ENCODE measurements around the gene HEATR3.

HEATR3 gene, protein sequence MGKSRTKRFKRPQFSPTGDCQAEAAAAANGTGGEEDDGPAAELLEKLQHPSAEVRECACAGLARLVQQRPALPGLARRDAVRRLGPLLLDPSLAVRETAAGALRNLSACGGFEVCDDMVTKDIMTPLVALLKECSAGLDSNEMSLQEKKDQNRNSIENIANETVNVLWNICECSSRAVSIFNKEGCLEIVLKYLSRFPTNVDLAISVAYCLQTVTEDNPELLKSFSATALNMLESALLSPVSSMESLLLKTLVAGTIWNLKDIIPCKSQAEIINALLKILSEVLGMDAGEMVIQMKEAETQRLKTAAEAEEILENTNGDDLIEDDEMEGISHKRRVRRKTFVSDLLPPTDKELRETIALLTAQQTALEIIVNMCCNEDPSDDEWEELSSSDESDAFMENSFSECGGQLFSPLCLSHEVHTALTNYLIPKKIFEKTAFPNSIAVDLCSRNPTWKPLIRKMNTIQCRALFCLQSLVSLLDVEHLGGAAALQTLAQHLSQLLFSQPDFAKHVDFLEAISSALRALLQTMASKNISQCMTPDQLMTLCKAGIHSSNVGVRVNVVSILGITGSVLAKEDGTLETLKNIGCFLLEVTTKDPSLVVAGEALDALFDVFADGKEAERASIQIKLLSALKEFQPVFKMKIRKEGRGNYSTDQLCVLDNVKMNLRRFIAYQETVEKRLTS

DNA sequence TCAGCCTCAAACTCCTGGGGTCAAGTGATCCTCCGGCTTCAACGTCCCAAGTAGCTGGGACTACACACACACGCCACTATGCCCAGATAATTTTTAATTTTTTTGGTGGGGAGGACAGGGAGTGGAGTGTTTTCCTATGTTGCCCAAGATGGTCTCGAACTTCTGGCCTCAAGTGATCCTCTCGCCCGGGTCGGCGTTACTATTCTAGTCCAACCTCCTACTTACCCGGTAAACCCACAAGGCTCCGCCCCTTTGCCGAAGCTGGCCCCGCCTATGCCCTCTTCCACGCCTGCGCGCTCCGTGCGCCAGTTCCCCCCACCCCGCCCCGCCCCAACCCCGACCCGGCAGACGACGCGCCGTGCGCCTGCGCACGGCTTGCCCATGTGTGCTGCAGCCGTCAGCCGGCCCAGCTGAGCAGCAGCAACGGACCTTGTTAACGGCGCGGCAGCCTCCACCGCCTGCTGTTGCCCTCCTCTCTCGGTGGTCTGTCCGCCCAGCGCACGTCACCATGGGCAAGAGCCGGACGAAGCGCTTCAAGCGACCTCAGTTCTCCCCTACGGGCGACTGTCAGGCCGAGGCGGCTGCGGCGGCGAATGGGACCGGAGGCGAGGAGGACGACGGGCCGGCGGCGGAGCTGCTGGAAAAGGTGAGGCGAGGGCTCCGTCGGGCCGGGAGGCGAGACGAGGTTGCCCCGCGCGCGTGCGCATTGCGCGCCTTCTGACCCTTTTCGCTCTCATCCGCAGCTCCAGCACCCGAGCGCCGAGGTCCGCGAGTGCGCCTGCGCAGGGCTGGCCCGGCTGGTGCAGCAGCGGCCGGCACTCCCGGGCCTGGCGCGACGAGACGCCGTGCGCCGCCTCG, at the start of gene HEATR3:
HEATR3 (plus strand) TSS at position 347 of the 858 bp plus-strand sequence; CDS start at position 509, 162 bp downstream.
- peak; percentile 91 for DNase-seq

DNA sequence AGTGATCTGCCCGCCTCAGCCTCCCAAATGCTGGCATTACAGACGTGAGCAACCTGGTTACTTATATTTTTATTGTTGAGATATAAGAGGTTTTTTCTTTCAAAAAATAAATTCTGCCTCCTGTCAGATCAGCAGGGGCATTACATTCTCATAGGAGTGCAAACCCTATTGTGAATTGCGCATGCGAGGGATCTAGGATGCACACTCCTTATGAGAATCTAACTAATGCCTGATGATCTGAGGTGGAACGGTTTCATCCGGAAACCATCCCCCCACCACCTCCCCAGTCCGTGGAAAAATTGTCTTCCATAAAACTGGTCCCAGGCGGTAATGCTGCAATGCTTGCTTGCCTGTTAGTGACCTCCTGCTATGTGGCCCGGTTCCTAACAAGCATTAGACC, 48.2 kb upstream of the HEATR3 start:
- no peak for DNase-seq

DNA sequence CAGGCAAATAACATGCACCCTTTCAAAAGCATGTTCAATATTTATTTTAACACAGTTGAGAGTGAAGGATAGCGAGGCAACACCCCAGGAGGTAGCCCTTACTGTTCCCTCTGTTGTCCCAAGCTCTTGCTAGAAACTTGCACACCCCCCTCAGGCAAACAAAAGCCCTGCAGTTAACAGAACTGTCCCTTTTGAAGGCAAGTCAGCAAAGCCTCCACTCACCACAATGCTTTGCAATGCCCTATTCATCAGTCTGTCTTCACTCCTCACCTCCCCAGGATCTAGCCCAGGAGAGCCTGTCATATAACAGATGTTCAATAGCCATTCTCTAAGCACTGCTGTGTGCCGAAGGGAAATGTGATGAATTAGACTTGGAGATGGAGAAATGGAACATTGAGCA, 44.2 kb upstream of the HEATR3 start:
- DNase-seq, result peak; percentile 18

DNA sequence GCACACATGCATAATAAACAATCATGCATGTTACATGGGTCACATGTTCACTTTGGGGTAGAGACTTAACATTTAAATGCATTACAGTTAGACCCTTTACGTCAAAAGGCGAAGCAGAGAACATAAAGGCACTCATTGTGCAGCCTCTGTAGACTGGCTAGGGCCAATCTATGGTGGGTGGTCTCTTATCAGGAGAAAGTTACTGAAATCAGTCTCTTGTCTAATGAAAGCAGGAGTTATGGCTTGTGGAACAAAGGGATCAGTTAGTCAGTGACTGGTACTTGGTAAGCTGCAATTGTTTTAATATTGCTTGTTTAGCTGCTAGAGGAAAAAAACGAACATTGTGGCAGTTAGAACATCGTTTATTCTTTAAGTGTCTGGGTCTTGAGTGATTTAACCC, 42.1 kb upstream of the HEATR3 start:
- no peak for DNase-seq

DNA sequence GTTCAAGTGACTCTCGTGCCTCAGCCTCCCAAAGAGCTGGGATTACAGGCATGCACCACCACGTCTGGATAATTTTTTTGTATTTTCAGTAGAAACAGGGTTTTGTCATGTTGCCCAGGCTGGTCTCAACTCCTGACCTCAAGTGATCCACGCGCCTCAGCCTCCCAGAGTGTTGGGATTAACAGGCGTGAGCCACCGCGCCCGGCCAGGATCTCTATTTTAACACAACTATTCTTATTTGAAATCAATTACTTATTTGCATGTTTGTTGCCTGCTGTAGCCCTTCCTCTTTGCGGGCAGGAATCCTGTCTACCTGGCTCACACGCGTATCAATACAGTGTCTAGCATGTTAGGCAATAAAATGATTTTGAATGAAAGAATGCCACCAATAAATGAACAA, 41.6 kb upstream of the HEATR3 start:
- DNase-seq, result no peak

DNA sequence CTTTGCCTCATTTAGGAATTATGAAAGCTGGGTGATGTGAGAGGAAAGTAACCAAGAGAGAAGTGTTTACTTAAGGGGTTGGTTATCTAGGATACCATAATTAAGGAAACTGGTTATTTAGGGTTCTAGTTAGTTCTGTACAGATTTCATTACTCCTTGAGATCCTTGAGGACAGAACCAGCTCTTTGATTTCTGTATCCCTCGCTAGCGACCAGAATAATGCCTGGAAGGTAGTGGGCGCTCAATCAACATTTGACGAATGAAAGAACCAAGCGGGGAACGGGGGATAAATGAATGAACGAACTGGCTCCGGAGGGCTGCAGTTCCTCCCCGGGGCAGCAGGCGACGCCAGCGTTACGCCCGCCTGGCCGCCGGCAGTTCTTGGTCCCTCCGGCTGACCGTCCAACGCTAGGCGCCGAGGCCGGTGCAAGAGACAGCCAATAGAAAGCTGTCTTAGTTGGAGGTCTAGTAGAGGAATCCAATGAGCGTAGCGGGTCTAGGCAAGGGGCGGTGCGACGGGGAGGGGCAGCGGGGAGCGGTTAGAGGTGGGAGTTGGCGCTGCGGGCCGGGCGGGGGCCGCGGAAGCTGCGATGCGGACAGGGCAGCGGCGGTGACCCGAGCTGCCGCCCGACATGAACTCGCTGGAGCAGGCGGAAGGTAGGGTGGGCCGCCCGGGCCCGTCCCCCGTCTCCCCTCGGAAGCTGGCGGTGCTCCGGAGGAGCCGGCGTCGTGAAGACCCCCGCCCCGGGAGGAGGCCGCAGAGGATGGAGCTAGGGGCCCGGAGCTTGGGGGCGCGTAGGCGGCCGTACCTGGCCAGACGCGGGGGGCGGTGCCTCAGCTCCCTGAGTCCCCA, 40.9 kb upstream of the HEATR3 start, which contains the start of gene CNEP1R1:
CNEP1R1 (plus strand) TSS at position 542 of the 853 bp plus-strand sequence; CDS start at position 633, 91 bp downstream.
- peak; percentile 95 for DNase-seq

DNA sequence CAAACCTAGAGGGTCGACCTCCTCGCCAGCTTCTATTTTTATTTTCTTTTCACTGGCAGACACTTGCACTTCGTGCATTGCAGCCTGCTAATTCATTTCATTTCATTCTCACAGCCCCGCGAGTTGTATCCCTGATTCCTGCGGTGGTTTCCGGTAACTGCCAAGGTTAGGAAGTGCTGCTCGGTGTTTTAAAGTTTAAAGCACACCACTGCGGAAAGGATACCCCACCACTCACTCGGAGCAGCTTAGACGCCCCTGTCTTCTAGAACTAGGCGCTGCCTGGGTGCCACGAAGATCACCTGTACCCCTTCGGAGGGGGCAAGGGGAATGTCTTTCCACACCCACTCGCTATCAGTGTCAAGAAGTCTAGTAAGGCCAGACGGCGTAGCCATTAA, 40.2 kb upstream of the HEATR3 start:
- DNase-seq, result peak; percentile 33

DNA sequence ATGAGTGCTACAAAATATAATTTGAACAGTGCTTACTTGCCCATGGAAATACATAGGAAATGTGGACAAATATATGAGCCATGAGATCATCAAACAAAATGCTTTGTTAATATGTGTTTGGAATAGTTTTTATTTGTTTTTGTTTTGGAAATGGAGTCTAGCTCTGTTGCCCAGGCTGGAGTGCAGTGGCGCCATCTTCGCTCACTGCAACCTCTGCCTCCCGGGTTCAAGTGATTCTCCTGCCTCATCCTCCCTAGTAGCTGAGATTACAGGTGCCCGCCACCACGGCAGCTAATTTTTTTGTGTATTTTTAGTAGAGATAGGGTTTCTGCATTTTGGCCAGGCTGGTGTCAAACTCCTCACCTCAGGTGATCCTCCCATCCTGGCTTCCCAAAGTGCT, 37.9 kb upstream of the HEATR3 start:
- no peak for DNase-seq

DNA sequence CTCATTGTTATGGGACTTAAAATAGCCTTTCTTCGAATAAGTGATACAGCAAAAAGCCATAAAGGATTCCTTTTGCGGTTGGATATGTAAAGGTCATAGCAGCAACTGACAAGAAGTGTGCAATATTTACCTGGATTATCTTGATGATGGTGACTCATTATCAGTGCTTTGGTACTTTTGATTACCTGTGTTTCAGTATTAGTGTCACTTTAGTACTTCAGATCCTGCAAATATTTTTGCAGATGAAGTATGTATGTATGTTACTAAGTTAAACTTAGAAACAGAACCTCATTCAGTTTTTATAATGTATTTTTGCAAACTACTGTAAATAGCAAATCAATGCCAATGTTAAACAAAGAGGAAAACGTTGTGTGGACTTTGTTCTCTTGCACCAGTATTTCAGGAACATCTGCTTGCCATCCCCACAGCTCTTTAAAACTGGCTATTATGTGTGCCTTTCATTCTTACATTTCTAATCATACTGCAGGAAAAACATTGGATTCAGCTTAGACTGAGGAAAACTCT, 30.2 kb upstream of the HEATR3 start:
- no peak for DNase-seq

DNA sequence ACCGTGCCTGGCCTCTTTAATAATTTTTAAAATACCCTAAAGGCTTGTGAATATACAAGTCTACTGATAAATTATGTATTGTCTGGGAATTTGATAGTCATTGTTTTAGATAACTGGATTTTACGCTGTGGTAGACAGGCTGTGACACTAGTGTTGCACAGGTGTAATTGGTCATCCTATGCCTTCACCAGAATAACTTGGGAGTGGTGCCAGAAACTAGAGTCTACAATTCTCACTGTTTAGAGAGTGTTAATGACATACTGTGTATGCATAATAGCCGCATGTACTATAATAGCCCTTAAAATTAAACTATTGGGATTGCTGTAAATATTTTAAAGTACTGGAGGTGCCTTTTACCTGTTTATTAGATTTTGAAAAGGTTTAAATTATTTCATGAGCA, 29.3 kb upstream of the HEATR3 start:
- DNase-seq, result no peak

DNA sequence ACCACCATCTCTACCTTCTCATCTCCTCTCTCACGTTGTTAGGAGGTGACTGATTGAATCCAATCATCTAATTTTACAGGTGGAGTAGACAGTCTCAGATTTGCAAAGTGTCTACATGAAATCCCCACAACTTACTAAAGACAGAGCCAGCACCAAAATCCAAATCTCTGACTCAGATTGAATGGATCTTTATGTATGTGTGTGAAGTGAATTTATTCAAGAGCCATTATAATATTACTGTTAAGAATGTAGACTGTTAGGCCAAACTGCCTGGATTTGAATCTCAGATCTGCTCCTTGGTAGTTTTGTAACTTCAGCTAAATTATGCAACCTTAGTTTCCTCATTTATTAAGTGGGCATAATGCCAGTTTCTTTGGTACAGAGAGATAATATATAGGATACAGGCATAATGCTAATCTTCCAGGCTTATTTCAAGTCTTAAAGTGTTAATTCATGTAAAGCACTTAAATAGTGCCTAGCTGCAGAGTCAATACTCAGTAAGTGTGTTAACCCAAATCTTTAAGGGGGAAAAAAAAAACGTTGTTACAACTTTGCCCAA, 28.0 kb upstream of the HEATR3 start:
- no peak for DNase-seq

DNA sequence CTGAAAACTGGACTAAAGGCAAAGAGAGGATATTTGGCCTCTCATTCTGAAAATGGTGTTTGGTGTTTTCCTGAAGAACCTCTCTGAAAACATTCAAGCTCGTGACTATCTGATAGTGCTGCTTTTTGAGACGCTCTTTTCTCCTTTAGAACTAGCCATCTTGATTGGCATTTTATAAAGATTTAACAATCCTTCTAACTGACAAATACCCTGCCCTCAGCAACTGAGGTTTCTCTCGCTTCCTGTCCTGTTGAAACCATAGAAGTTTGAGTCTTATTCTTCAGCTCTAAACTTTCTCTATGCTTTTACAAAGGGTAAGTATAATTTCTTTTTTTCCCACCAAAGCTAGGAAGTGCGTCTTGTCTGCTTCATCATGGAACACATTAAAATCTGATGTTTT, 27.5 kb upstream of the HEATR3 start:
- no peak for DNase-seq

DNA sequence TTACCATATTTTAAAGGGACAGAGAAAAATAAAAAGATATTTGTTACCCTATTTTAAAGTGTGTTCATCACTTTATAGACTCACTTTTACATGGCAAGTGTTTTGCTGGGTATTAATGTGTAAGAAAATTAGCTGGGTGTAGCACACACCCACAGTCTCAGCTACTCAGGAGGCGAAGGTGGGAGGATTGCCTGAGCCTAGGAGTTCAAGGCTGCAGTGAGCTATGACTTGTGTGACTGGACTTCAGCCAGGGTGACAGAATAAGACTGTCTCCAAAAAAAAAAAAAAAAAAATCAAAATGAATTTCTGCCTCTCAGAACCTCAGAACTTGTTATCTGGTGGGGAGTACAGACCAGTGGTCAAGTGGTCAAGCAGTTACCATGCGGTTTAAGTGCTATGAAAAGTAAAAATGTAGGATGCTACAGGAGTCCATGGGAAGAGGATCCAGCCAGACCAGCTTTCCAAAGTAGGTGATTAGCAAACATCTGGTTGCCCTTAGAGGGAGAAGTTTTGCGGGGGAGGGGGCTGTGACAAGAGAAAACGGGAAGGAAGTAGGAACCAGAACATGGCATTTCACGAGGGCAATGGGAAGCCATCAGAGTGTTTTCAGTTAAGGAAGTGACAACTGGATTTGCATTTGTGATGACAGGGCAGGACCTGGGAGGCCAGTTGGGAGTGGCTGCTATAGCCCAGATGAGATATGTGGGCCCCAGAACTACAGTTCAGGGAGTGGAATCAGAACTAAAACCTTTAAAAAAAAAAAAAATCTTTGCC, 26.8 kb upstream of the HEATR3 start:
- no peak for DNase-seq

DNA sequence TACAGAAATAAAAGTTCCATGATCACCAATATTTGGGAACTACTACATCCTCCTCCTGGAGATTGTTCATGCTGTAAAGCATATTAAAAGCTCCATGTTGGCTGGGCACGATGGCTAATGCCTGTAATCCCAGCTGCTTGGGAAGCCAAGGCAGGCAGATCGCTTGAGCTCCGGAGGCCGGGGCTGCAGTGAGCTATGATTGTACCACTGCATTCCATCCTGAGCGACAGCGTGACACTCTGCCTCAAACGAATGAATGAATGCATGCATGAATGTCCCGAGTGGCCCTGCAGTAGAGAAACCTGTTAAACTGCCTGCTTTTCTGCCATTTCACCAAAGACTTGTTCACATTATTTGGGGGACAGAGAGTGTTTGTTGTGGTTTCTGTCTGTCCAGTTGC, 25.8 kb upstream of the HEATR3 start:
- no peak for DNase-seq

DNA sequence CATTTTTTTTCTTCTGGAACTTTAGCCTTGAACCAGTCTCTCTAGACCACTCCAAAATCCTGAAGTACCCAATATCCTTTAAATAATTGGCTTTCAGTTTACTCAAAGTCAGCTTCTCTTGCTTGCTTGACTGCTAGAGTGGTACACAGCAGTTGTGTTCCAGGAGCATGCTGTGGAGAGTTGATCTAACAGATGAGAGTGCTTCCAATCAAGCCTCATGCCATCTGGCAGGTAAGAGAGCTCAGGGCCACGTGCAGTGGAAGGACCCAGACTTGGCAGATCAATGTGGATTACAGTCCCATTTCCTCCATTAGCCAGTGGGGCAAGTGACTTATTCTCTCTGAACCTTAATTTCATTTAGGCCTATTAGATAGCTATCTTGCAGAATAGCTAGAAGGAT, 25.1 kb upstream of the HEATR3 start:
- no peak for DNase-seq

DNA sequence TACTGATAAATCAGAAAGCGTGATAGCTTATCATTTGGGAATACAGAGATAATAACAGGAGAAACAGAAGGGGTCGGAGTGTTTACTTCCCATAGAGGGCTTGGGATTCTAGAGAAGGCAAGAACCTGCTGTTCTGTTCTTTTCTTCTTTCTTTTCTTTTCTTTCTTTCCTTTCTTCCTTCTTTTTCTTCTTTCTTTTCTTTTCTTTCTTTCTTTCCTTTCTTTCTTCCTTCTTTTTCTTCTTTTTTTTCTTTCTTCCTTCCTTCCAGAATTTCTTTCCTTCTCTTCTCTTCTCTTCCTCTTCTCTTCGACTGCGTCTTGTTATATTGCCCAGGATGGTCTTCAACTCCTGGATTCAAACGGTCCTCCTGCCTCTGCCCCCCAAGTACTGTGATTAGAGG, 22.4 kb upstream of the HEATR3 start:
- no peak for DNase-seq

DNA sequence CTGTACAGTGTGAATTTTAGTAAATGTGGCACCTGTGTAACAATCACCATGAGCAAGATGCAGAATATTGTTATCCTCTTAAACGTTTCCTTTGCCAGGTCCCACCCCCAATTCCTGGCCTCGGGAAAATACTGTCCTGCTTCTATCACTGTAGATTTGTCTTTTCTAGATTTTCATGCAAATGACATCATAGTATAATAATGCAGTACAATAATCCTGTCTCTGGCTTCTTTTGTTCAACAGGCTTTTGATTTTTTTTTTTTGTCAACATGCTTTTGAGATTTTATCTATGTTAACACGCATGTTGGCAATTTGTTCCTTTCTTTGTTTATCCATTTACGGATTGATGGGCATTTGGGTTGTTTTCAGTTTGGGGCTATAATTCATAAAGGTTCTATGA, 20.4 kb upstream of the HEATR3 start:
- DNase-seq, result no peak

DNA sequence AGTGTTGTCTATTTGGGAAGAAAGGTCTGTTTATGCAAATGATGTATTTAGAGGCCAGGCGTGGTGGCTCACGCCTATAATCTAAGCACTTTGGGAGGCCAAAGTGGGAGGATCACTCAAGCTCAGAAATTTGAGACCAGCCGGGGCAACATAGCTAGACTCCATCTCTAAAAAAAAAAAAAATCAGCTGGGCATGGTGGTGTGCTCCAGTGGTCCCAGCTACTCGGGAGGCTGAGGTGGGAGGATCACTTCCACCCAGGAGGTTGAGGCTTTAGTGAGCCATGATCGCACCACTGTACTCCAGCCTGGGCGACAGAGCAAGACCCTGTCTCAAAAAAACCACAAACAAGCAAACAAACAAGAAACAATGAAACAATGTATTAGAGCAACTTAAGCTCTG, 18.9 kb upstream of the HEATR3 start:
- DNase-seq, result no peak

DNA sequence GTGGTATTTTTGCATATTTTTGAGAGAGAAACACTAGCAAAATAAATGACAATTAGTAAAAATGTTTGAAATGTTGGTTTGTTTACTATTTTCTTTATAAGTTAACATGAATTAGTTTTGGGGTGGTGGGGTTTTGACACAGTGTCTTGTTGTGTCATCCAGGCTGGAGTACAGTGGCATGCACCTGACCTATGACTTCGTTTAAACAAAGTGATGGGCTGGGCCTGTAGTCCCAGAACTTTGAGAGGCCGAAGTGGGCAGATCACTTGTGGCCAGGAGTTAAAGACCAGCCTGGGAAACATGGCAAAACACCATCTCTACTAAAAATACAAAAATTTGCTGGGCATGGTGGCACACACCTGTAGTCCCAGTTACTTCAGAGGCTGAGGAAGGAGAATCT, 17.9 kb upstream of the HEATR3 start:
- DNase-seq, result no peak

DNA sequence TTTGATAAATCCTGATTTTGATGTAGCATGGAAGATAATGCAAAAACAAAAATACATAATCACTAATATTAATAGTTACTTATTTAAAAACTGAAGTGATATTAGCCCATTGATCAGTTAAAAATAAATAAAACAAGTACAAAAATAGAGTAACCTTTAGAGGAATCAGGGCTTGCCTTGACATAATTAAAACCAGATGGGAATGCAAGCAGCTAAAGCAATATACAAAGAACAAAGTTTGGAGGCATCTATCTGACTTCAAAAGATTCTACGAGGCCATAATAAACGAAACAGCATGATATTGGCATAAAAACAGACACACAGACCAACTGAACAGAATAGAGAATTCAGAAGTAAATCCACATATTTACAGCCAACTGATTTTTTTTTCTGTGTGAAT, 15.0 kb upstream of the HEATR3 start:
- DNase-seq, result no peak

DNA sequence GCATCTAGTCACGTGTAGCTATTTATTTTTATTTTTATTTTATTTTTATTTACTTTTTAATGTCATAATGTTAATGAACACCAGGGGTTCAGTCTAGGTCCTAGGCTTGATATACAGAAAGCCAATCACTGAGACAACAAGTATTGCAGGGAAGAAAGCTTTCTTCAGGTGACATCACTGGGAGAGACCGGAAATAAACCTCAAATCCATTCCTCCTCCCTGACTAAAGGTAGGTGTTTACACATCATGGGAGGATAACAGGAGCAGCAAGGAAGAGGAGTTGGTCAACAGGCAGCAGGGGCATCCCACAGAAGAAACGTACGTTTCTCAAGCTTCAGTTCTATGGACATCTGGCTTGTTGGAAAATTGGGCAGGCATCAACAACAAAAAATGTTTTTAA, 9.5 kb upstream of the HEATR3 start:
- DNase-seq, result no peak
